HG03460 (cell line): ENCODE results near the gene RASIP1.
"Not testable (repeated sequence)": the region's sequence is repeated elsewhere in the genome, so short reads cannot be mapped to it uniquely, and the experiment has no call there.

ENCODE experiments used
- ATAC-seq: cut with Tn5 transposase; IDR thresholded peaks from one replicate; pipeline ENCODE4 v1.9.1; 2021; ENCODE audit not compliant: unreplicated experiment

The RASIP1 gene

GRCh38 chr19:48713041-48713863, 27.2 kb downstream of the RASIP1 start:
- ATAC-seq: no peak

- ATAC-seq: no peak
Measured at GRCh38 chr19:48711106-48711662, 29.2 kb downstream of the RASIP1 start.

GRCh38 chr19:48708471-48708870, 31.9 kb downstream of the RASIP1 start:
- no peak for ATAC-seq

GRCh38 chr19:48705431-48705830, 35.0 kb downstream of the RASIP1 start:
- ATAC-seq: no peak

GRCh38 chr19:48703316-48703715, 37.1 kb downstream of the RASIP1 start:
- ATAC-seq: no peak

GRCh38 chr19:48702701-48703100, 37.7 kb downstream of the RASIP1 start:
- ATAC-seq: no peak

GRCh38 chr19:48698046-48698445, 42.4 kb downstream of the RASIP1 start:
- ATAC-seq: no peak

GRCh38 chr19:48696353-48697010, 43.9 kb downstream of the RASIP1 start:
- no peak for ATAC-seq

GRCh38 chr19:48695743-48696352, 44.6 kb downstream of the RASIP1 start, which contains the start of gene FUT2:
TSS of gene FUT2 (plus strand) at chr19:48695971. CDS start at chr19:48702957, 6,986 bp downstream.
- ATAC-seq: no peak

GRCh38 chr19:48693629-48694028, 46.8 kb downstream of the RASIP1 start:
- ATAC-seq: not testable (repeated sequence)

GRCh38 chr19:48689449-48689848, 51.0 kb downstream of the RASIP1 start:
- no peak for ATAC-seq

- ATAC-seq: no peak
Measured at GRCh38 chr19:48687776-48688175, 52.6 kb downstream of the RASIP1 start.

GRCh38 chr19:48686637-48687036, 53.8 kb downstream of the RASIP1 start:
- ATAC-seq: not testable (repeated sequence)

GRCh38 chr19:48686088-48686487, 54.3 kb downstream of the RASIP1 start:
- no peak for ATAC-seq

- ATAC-seq: no peak
Measured at GRCh38 chr19:48685583-48685982, 54.8 kb downstream of the RASIP1 start.

GRCh38 chr19:48683349-48683748, 57.1 kb downstream of the RASIP1 start:
- ATAC-seq: no peak

- ATAC-seq: no peak
Measured at GRCh38 chr19:48681127-48681470, 59.3 kb downstream of the RASIP1 start.

GRCh38 chr19:48680436-48681126, 59.8 kb downstream of the RASIP1 start:
- no peak for ATAC-seq

- not testable (repeated sequence) for ATAC-seq
Measured at GRCh38 chr19:48680006-48680405, 60.4 kb downstream of the RASIP1 start.

GRCh38 chr19:48678201-48678600, 62.2 kb downstream of the RASIP1 start:
- ATAC-seq: no peak

GRCh38 chr19:48676887-48677286, 63.5 kb downstream of the RASIP1 start:
- no peak for ATAC-seq
